OCI-LY7 (cell line): ENCODE results near the gene UACA. TPM values are rescaled to one million over a fixed set of nuclear protein-coding genes. Genes with fewer than 3 reads are reported as not detected.

ENCODE experiments used
- BruUV-seq: library from RNA; stranded (reverse); fragments of 400-500 nt; replicated peaks from 2 replicates; lab custom pipeline; 2021; lab: Mats Ljungman, UMichigan
- CTCF ChIA-PET: fragments of 300-600 bp; sonication (Branson Sonifier 250); formaldehyde crosslinking; loops from one replicate; lab custom pipeline; 2022; ENCODE audit warnings: antibody characterized with exemption; ENCODE audit not compliant: unreplicated experiment; lab: Charles Lee
- POLR2A ChIA-PET: fragments of 300-600 bp; sonication (Branson Sonifier 250); formaldehyde crosslinking; loops from one replicate; lab custom pipeline; 2022; ENCODE audit warnings: antibody characterized with exemption; lab: Charles Lee
- DNase-seq: peaks from one replicate; pipeline ENCODE4 v3.0.0-alpha.2; 2015; ENCODE audit warnings: low spot score
- H2AFZ ChIP-seq: fragments of 200-600 bp; sonication (generic), shearing (Covaris generic); 2 replicates; pipeline ENCODE4 v1.6.1; 2014; ENCODE audit warnings: mild to moderate bottlenecking, antibody characterized with exemption, low read length, moderate library complexity
- H3K27ac ChIP-seq: fragments of 200-600 bp; sonication (generic); 2 replicates; pipeline ENCODE4 v1.5.1; 2014; ENCODE audit warnings: mixed run types, low read depth, mild to moderate bottlenecking, moderate library complexity, low read length, inconsistent platforms; ENCODE audit not compliant: poor library complexity, severe bottlenecking
- H3K36me3 ChIP-seq: fragments of 200-600 bp; sonication (generic); 2 replicates; pipeline ENCODE4 v1.6.1; 2014; ENCODE audit warnings: mild to moderate bottlenecking, antibody characterized with exemption, low read length, moderate library complexity, mixed read lengths; ENCODE audit not compliant: insufficient read depth
- H3K4me1 ChIP-seq: fragments of 200-600 bp; sonication (generic); 2 replicates; pipeline ENCODE4 v1.5.1; 2014; ENCODE audit warnings: mild to moderate bottlenecking, low read length; ENCODE audit not compliant: insufficient read depth, poor library complexity, severe bottlenecking
- H3K4me2 ChIP-seq: fragments of 200-600 bp; sonication (generic); 2 replicates; pipeline ENCODE4 v1.6.1; 2014; ENCODE audit warnings: mild to moderate bottlenecking, low read length
- H3K4me3 ChIP-seq: fragments of 200-600 bp; sonication (generic); 2 replicates; pipeline ENCODE4 v1.5.1; 2014; ENCODE audit warnings: mild to moderate bottlenecking, low read depth, low read length; ENCODE audit not compliant: poor library complexity, severe bottlenecking
- H3K79me2 ChIP-seq: fragments of 200-600 bp; sonication (generic); 2 replicates; pipeline ENCODE4 v1.6.1; 2016; ENCODE audit warnings: low read depth, mild to moderate bottlenecking, low read length, moderate library complexity, mixed read lengths; ENCODE audit not compliant: insufficient read depth
- H3K9me2 ChIP-seq: fragments of 200-600 bp; sonication (generic); 2 replicates; pipeline ENCODE4 v1.6.1; 2016; ENCODE audit warnings: mild to moderate bottlenecking, low read length, mixed read lengths; ENCODE audit not compliant: insufficient read depth
- H3K9me3 ChIP-seq: fragments of 200-600 bp; sonication (generic); 2 replicates; pipeline ENCODE4 v1.6.1; 2014; ENCODE audit warnings: mild to moderate bottlenecking, mixed run types, low read length, mixed read lengths
- H4K20me1 ChIP-seq: fragments of 200-600 bp; sonication (generic); 2 replicates; pipeline ENCODE4 v1.6.1; 2014; ENCODE audit warnings: mild to moderate bottlenecking, antibody characterized with exemption, low read length, moderate library complexity, mixed read lengths; ENCODE audit not compliant: insufficient read depth
- CTCF ChIP-seq: fragments of 200-600 bp; sonication (generic); conservative IDR thresholded peaks from 2 replicates; pipeline ENCODE4 v1.5.1; 2014; ENCODE audit warnings: mild to moderate bottlenecking, antibody characterized with exemption, low read length, moderate library complexity, mixed read lengths
- EZH2phosphoT487 ChIP-seq: fragments of 200-600 bp; sonication (generic); IDR thresholded peaks from 2 replicates; pipeline ENCODE4 v1.6.1; 2018; ENCODE audit warnings: low read depth, borderline replicate concordance, mild to moderate bottlenecking, mixed run types, antibody characterized with exemption, low read length, moderate library complexity, mixed read lengths
- intact Hi-C: fragments of 100-400 bp; cut with micrococcal nuclease; formaldehyde crosslinking; loops from one replicate; pipeline ENCODE4 v1.10.0; 2022; ENCODE audit not compliant: unreplicated experiment
- total RNA-seq, 2 experiments: library from RNA; depleted of rRNA in 1 of 2; stranded (reverse); fragments of >200 nt in 1 of 2; shearing (Covaris generic) in 1 of 2; gene quantifications; 2 replicates each; pipeline ENCODE4 v1.2.3, GENCODE V29; 2014 to 2022

UACA gene
- total RNA-seq, 2 experiments from 2014 or later: not detected

- CTCF ChIA-PET: no interaction called here
Measured at GRCh38 chr15:70762469-70763119, 764 bp downstream of the UACA start.

GRCh38 chr15:70761931-70762468, 1.4 kb downstream of the UACA start:
- TF ChIP-seq EZH2phosphoT487 (no peak), CTCF (no peak)
- no TSS peak for BruUV-seq
- Histone ChIP-seq H3K4me1 (no peaks in the 10 kb centered on the region), H4K20me1 (no peaks in the 10 kb centered on the region), H3K36me3 (no peaks in the 10 kb centered on the region), H3K9me3 (no peaks in the 10 kb centered on the region), H3K4me3 (no peak overlapping the region), H2AFZ (no peak overlapping the region), H3K27ac (no peak overlapping the region), H3K4me2 (no peak overlapping the region), H3K79me2 (no peaks in the 10 kb centered on the region), H3K9me2 (no peaks in the 10 kb centered on the region)
- intact Hi-C loops: no loop called here
- no peak for DNase-seq
- ChIA-PET CTCF (no interaction called here), POLR2A (no interaction called here)

More at GRCh38 chr15:70762469-70763119, 764 bp downstream of the UACA start:
- no peaks in the 10 kb centered on the region for H3K4me1 ChIP-seq
- H3K4me3 ChIP-seq: no peak overlapping the region
- H4K20me1 ChIP-seq: no peaks in the 10 kb centered on the region
- intact Hi-C loops: no loop called here
- H3K4me2 ChIP-seq: no peak overlapping the region
- POLR2A ChIA-PET: no interaction called here
- H3K9me2 ChIP-seq: no peaks in the 10 kb centered on the region
- DNase-seq: no peak
- no peak overlapping the region for H2AFZ ChIP-seq
- no peak overlapping the region for H3K27ac ChIP-seq
- no peaks in the 10 kb centered on the region for H3K79me2 ChIP-seq
- no TSS peak for BruUV-seq
- TF ChIP-seq CTCF: no peak
- no peak for TF ChIP-seq EZH2phosphoT487
- no peaks in the 10 kb centered on the region for H3K36me3 ChIP-seq
- no peaks in the 10 kb centered on the region for H3K9me3 ChIP-seq

- no peak overlapping the region for H3K4me2 ChIP-seq
- no peaks in the 10 kb centered on the region for H3K4me1 ChIP-seq
- H3K36me3 ChIP-seq: no peaks in the 10 kb centered on the region
- no peaks in the 10 kb centered on the region for H3K9me2 ChIP-seq
- no peaks in the 10 kb centered on the region for H3K9me3 ChIP-seq
- CTCF ChIA-PET: no interaction called here
- intact Hi-C loops: no loop called here
- TF ChIP-seq CTCF: no peak
- TF ChIP-seq EZH2phosphoT487: no peak
- H3K27ac ChIP-seq: no peak overlapping the region
- no peak for DNase-seq
- H2AFZ ChIP-seq: no peak overlapping the region
- no peaks in the 10 kb centered on the region for H3K79me2 ChIP-seq
- no peak overlapping the region for H3K4me3 ChIP-seq
- no TSS peak for BruUV-seq
- POLR2A ChIA-PET: no interaction called here
- no peaks in the 10 kb centered on the region for H4K20me1 ChIP-seq
Measured at GRCh38 chr15:70761046-70761445, 2.3 kb downstream of the UACA start.
